HG03354 (cell line): ENCODE measurements around the gene FCHSD1.

Source experiments
- ATAC-seq: cut with Tn5 transposase; IDR thresholded peaks from one replicate; pipeline ENCODE4 v1.9.1; 2021; ENCODE audit warnings: mild to moderate bottlenecking; ENCODE audit not compliant: unreplicated experiment, poor library complexity, severe bottlenecking

The FCHSD1 gene

GRCh38 chr5:141590127-141590526 is 61.1 kb downstream of the FCHSD1 start:
- ATAC-seq = no peak
